ENCODE results near the gene RAP1GAP2.

DNA sequence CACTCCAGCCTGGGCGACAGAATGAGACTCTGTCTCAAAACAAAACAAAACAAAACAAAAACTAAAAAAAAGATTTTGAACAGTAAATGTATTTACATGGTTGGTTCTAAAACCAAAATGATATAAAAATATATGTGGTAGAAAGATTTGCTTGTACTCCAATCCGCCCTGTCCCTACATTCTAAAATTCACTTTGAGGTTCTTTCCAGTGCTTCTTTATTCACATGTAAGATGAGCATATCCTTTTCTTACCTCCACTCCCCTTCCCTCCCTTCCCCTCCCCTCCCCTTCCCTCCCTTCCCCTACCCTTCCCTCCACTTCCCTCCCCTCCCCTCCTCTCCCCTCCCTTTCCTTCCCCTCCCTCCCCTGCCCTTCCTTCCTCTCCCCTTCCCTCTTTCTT is 34.4 kb downstream of the RAP1GAP2 start:
- TF ChIP-seq, protein P1, sequence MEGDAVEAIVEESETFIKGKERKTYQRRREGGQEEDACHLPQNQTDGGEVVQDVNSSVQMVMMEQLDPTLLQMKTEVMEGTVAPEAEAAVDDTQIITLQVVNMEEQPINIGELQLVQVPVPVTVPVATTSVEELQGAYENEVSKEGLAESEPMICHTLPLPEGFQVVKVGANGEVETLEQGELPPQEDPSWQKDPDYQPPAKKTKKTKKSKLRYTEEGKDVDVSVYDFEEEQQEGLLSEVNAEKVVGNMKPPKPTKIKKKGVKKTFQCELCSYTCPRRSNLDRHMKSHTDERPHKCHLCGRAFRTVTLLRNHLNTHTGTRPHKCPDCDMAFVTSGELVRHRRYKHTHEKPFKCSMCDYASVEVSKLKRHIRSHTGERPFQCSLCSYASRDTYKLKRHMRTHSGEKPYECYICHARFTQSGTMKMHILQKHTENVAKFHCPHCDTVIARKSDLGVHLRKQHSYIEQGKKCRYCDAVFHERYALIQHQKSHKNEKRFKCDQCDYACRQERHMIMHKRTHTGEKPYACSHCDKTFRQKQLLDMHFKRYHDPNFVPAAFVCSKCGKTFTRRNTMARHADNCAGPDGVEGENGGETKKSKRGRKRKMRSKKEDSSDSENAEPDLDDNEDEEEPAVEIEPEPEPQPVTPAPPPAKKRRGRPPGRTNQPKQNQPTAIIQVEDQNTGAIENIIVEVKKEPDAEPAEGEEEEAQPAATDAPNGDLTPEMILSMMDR (IDR thresholded peaks at IDR 0.05; ENCODE audit: insufficient read depth, low read depth, low read length), result no peak
- no peak for TF ChIP-seq EZH2 (IDR thresholded peaks at IDR 0.05; ENCODE audit: insufficient read depth, low read length)
